H9 (cell line): ENCODE measurements around the gene SNAI3. TPM values are rescaled to one million over a fixed set of nuclear protein-coding genes. Genes with fewer than 3 reads are reported as not detected.

Experiments
- DNase-seq: peaks from one replicate; pipeline ENCODE4 v3.0.0-alpha.2; 2017
- H2AFZ ChIP-seq: one replicate; pipeline ENCODE4 v1.6.1; 2013; ENCODE audit warnings: mild to moderate bottlenecking, low read length, control low read depth, moderate library complexity
- H2AK5ac ChIP-seq: 2 replicates; pipeline ENCODE4 v1.6.1; 2013; ENCODE audit warnings: low read length, control low read depth, mixed read lengths; ENCODE audit not compliant: insufficient read length
- H2BK120ac ChIP-seq: one replicate; pipeline ENCODE4 v1.6.1; 2013; ENCODE audit warnings: low read depth, mild to moderate bottlenecking, low read length, control low read depth, inconsistent platforms; ENCODE audit not compliant: poor library complexity, severe bottlenecking
- H2BK12ac ChIP-seq: 2 replicates; pipeline ENCODE4 v1.6.1; 2013; ENCODE audit warnings: low read length, control low read depth, mixed read lengths, low read depth; ENCODE audit not compliant: insufficient read length
- H2BK15ac ChIP-seq: 2 replicates; pipeline ENCODE4 v1.6.1; 2013; ENCODE audit warnings: low read depth, low read length, control low read depth
- H2BK20ac ChIP-seq: one replicate; pipeline ENCODE4 v1.6.1; 2013; ENCODE audit warnings: low read depth, mild to moderate bottlenecking, low read length, control low read depth, inconsistent platforms; ENCODE audit not compliant: poor library complexity, severe bottlenecking
- H2BK5ac ChIP-seq: 2 replicates; pipeline ENCODE4 v1.6.1; 2013; ENCODE audit warnings: low read length, control low read depth, mixed read lengths; ENCODE audit not compliant: insufficient read length
- H3K14ac ChIP-seq: 2 replicates; pipeline ENCODE4 v1.6.1; 2013; ENCODE audit warnings: low read length, control low read depth; ENCODE audit not compliant: insufficient read depth
- H3K18ac ChIP-seq: 2 replicates; pipeline ENCODE4 v1.6.1; 2013; ENCODE audit warnings: low read depth, mild to moderate bottlenecking, mixed read lengths, low read length, control low read depth; ENCODE audit not compliant: insufficient read length
- H3K23ac ChIP-seq: 2 replicates; pipeline ENCODE4 v1.6.1; 2013; ENCODE audit warnings: low read length, control low read depth, mixed read lengths, low read depth; ENCODE audit not compliant: insufficient read length
- H3K23me2 ChIP-seq: 2 replicates; pipeline ENCODE4 v1.6.1; 2013; ENCODE audit warnings: low read depth, mild to moderate bottlenecking, mixed read lengths, low read length, control low read depth; ENCODE audit not compliant: insufficient read length, poor library complexity, severe bottlenecking
- H3K27ac ChIP-seq: 2 replicates; pipeline ENCODE4 v1.5.1; 2013; ENCODE audit warnings: low read length, control low read depth, mixed read lengths, low read depth; ENCODE audit not compliant: insufficient read length
- H3K27me3 ChIP-seq: 2 replicates; pipeline ENCODE4 v1.6.1; 2013; ENCODE audit warnings: low read length, control low read depth, inconsistent platforms; ENCODE audit not compliant: insufficient read depth
- H3K4ac ChIP-seq: 2 replicates; pipeline ENCODE4 v1.6.1; 2013; ENCODE audit warnings: low read depth, mild to moderate bottlenecking, control low read depth, inconsistent platforms, low read length, moderate library complexity
- H3K4me1 ChIP-seq: 2 replicates; pipeline ENCODE4 v1.6.1; 2013; ENCODE audit warnings: low read length, control low read depth, inconsistent platforms; ENCODE audit not compliant: insufficient read depth
- H3K4me2 ChIP-seq: 2 replicates; pipeline ENCODE4 v1.6.1; 2013; ENCODE audit warnings: low read length, control low read depth, mixed read lengths; ENCODE audit not compliant: insufficient read length, insufficient read depth
- H3K56ac ChIP-seq: 2 replicates; pipeline ENCODE4 v1.6.1; 2013; ENCODE audit warnings: low read depth, mild to moderate bottlenecking, mixed read lengths, low read length, control low read depth; ENCODE audit not compliant: insufficient read length
- H3K79me1 ChIP-seq: 2 replicates; pipeline ENCODE4 v1.6.1; 2013; ENCODE audit warnings: low read depth, mild to moderate bottlenecking, moderate library complexity, low read length, control low read depth, inconsistent platforms; ENCODE audit not compliant: insufficient read depth, poor library complexity, severe bottlenecking
- H3K79me2 ChIP-seq: 2 replicates; pipeline ENCODE4 v1.6.1; 2013; ENCODE audit warnings: low read length, control low read depth, inconsistent platforms; ENCODE audit not compliant: insufficient read depth
- H3K9ac ChIP-seq: 2 replicates; pipeline ENCODE4 v1.6.1; 2013; ENCODE audit warnings: low read length, control low read depth, mixed read lengths; ENCODE audit not compliant: insufficient read length; ENCODE audit errors: extremely low read depth
- H3K9me3 ChIP-seq: one replicate; pipeline ENCODE4 v1.6.1; 2013; ENCODE audit warnings: low read depth, low read length, inconsistent platforms; ENCODE audit not compliant: control insufficient read depth
- H3T11ph ChIP-seq: one replicate; pipeline ENCODE4 v1.6.1; 2013; ENCODE audit warnings: mild to moderate bottlenecking, low read length, control low read depth, inconsistent platforms
- H4K20me1 ChIP-seq: one replicate; pipeline ENCODE4 v1.6.1; 2013; ENCODE audit not compliant: control insufficient read depth, insufficient read length, insufficient read depth
- H4K5ac ChIP-seq: 2 replicates; pipeline ENCODE4 v1.6.1; 2013; ENCODE audit warnings: low read depth, mild to moderate bottlenecking, mixed read lengths, low read length, control low read depth; ENCODE audit not compliant: insufficient read length
- H4K8ac ChIP-seq: replicated peaks from 2 replicates; pipeline ENCODE4 v1.6.1; 2013; ENCODE audit warnings: low read length, control low read depth, mixed read lengths, low read depth; ENCODE audit not compliant: insufficient read length
- H4K91ac ChIP-seq: 2 replicates; pipeline ENCODE4 v1.6.1; 2013; ENCODE audit warnings: low read depth, mild to moderate bottlenecking, moderate library complexity, mixed read lengths, low read length, control low read depth; ENCODE audit not compliant: insufficient read length
- H3K27ac Mint-ChIP-seq, 3 experiments: 2 replicates in 2 of 3; 3 replicates in 1 of 3; pipeline ENCODE4 v1.8.0; 2020 to 2021; ENCODE audit warnings: mixed read lengths in 3 of 3, mild to moderate bottlenecking in 1 of 3, moderate library complexity in 1 of 3
- H3K27me3 Mint-ChIP-seq: 2 replicates; pipeline ENCODE4 v1.8.0; 2021; ENCODE audit warnings: low read depth, mild to moderate bottlenecking, moderate library complexity, mixed read lengths
- H3K36me3 Mint-ChIP-seq, 3 experiments: 2 replicates in 2 of 3; 3 replicates in 1 of 3; pipeline ENCODE4 v1.8.0; 2020 to 2021; ENCODE audit warnings: low read depth in 3 of 3, mixed read lengths in 3 of 3; ENCODE audit not compliant: insufficient read depth in 1 of 3
- H3K4me1 Mint-ChIP-seq, 2 experiments: 2 replicates each; pipeline ENCODE4 v1.8.0; 2020; ENCODE audit warnings: mixed read lengths in 2 of 2
- H3K4me3 Mint-ChIP-seq, 2 experiments: 2 replicates in 1 of 2; 3 replicates in 1 of 2; pipeline ENCODE4 v1.8.0; 2020 to 2021; ENCODE audit warnings: mild to moderate bottlenecking in 2 of 2, mixed read lengths in 2 of 2, moderate library complexity in 1 of 2
- H3K9me3 Mint-ChIP-seq, 2 experiments: 2 replicates in 1 of 2; 3 replicates in 1 of 2; pipeline ENCODE4 v1.8.0; 2020; ENCODE audit warnings: mild to moderate bottlenecking in 2 of 2, mixed read lengths in 2 of 2, moderate library complexity in 1 of 2
- WGBS: extraction: QIAGEN DNeasy Blood & Tissue Kit; methylation state at CpG from one replicate; pipeline ENCODE4 v1.1.7; 2013; ENCODE audit warnings: missing lambda C conversion rate, low lambda C conversion rate, mixed read lengths; ENCODE audit not compliant: insufficient read length; ENCODE audit errors: extremely low coverage; 5-methylcytosine and 5-hydroxymethylcytosine counted together
- total RNA-seq: library from RNA; stranded (reverse); gene quantifications from 2 replicates; pipeline ENCODE4 v1.2.1, GENCODE V29; 2021
- TF ChIP-seq, protein P1 (sequence below): fragments of 200-600 bp; sonication (generic); conservative IDR thresholded peaks from 3 replicates; pipeline ENCODE4 v1.8.0; 2021; ENCODE audit warnings: antibody characterized with exemption, mild to moderate bottlenecking

SNAI3 gene
- total RNA-seq, 1 experiment from 2014 or later = 3.2 TPM

- no peak overlapping the region for H3K14ac ChIP-seq
- Mint-ChIP-seq H3K4me1 (peaks cover 8 to 9% of the 10 kb centered on the region in 2 experiments), H3K36me3 (peaks cover 2 to 14% (median 12%) of the 10 kb centered on the region in 3 experiments; a peak in 5 of 7 replicates), H3K9me3 (no peaks in the 10 kb centered on the region), H3K27me3 (no peaks in the 10 kb centered on the region), H3K4me3 (no peak overlapping the region), H3K27ac (no peak overlapping the region)
- H4K5ac ChIP-seq = no peak overlapping the region
- H3K4me2 ChIP-seq = no peak overlapping the region
- no peak overlapping the region for H3K23ac ChIP-seq
- H3T11ph ChIP-seq = no peak overlapping the region
- no peak overlapping the region for H2BK12ac ChIP-seq
- no CpG with 5 or more reads among the region's 30 CpGs for WGBS
- no peak overlapping the region for H3K18ac ChIP-seq
- H3K4ac ChIP-seq = no peak overlapping the region
- peaks cover 7% of the 10 kb centered on the region for H3K79me1 ChIP-seq
- DNase-seq = no peak
- H3K27ac ChIP-seq = no peak overlapping the region
- no peaks in the 10 kb centered on the region for H3K27me3 ChIP-seq
- H3K4me1 ChIP-seq = no peaks in the 10 kb centered on the region; the same call in 1 of the 2 replicates
- no peaks in the 10 kb centered on the region for H4K20me1 ChIP-seq
- TF ChIP-seq, protein P1, sequence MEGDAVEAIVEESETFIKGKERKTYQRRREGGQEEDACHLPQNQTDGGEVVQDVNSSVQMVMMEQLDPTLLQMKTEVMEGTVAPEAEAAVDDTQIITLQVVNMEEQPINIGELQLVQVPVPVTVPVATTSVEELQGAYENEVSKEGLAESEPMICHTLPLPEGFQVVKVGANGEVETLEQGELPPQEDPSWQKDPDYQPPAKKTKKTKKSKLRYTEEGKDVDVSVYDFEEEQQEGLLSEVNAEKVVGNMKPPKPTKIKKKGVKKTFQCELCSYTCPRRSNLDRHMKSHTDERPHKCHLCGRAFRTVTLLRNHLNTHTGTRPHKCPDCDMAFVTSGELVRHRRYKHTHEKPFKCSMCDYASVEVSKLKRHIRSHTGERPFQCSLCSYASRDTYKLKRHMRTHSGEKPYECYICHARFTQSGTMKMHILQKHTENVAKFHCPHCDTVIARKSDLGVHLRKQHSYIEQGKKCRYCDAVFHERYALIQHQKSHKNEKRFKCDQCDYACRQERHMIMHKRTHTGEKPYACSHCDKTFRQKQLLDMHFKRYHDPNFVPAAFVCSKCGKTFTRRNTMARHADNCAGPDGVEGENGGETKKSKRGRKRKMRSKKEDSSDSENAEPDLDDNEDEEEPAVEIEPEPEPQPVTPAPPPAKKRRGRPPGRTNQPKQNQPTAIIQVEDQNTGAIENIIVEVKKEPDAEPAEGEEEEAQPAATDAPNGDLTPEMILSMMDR = no peak
- no peak overlapping the region for H3K9ac ChIP-seq
- no peak overlapping the region for H2BK20ac ChIP-seq
- H2BK5ac ChIP-seq = no peak overlapping the region
- H4K91ac ChIP-seq = no peak overlapping the region
- H2BK15ac ChIP-seq = no peak overlapping the region
- H2AFZ ChIP-seq = no peak overlapping the region
- no peak overlapping the region for H2BK120ac ChIP-seq
- peaks cover 6% of the 10 kb centered on the region for H3K23me2 ChIP-seq
- peaks cover 3% of the 10 kb centered on the region; the same call in 1 of the 2 replicates for H3K79me2 ChIP-seq
- H3K9me3 ChIP-seq = no peaks in the 10 kb centered on the region
- H4K8ac ChIP-seq = no peak overlapping the region
- no peak overlapping the region for H3K56ac ChIP-seq
- H2AK5ac ChIP-seq = no peak overlapping the region
These were observed 15.5 kb upstream of the SNAI3 start for GRCh38 chr16:88701581-88702370.
